ENCODE data around the gene HDLBP. TPM values are rescaled to one million over a fixed set of nuclear protein-coding genes. Genes with fewer than 3 reads are reported as not detected.

The HDLBP gene
- total and polyA plus RNA-seq, 3 donors from 2014 or later = 600 to 790 (median 648) TPM

DNA sequence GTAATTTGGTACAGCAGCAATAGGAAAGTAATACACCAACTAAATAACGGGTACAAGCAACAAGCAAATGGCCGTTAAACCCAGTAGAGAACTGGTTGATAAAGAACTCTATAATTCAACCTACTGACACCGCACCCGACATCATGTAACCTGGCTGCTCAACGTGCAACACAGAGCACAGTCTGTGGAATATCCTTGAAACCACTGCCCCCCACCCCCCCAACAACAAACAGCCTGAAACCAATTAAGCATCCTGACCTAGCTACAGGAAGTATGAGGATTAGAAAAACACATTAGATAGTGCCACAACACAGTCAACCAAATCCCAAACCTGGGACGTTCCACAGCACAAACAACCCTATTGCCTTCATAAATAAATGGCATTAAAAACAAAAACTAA, 23.5 kb downstream of the HDLBP start:
- H3K4me1 ChIP-seq = peaks cover 10% of the 10 kb centered on the region
- TF ChIP-seq CTCF (IDR thresholded peaks at IDR 0.05) = no peak
- no peak for TF ChIP-seq POLR2A (IDR thresholded peaks at IDR 0.05)
- no peaks in the 10 kb centered on the region for H3K36me3 ChIP-seq (ENCODE audit: low read depth, missing control alignments)
- no peaks in the 10 kb centered on the region for H3K27me3 ChIP-seq
- intact Hi-C loops (cut with DNase I; ENCODE audit: low total_unique reads) = no loop called here
- H3K9me3 ChIP-seq = no peaks in the 10 kb centered on the region
- DNase-seq = no peak
- H3K27ac ChIP-seq = no peak overlapping the region
- WGBS, 2 donors = 79 to 85% methylated on average over 6 of the region's 6 CpGs
- H3K4me3 ChIP-seq = no peak overlapping the region

DNA sequence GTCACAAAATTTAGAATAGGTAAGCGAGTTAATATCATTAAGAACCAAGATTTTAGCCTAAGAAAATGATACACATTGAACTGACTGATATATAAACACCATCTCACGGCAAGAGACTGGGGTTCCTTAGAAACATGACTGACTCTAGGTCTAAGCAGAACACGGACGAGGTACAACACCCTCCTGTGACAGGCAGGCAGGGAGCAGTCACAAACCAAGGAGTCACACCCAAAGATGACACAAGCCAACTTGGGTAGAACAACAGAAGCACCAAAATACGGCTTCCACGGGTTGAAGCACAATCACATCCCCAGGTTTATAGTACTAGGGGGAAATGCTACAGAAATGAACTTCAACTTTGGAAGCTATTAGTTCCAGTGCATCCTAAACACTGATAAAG, 24.3 kb downstream of the HDLBP start:
- intact Hi-C loops (cut with DNase I; ENCODE audit: low total_unique reads) = no loop called here
- no peaks in the 10 kb centered on the region for H3K27me3 ChIP-seq
- H3K9me3 ChIP-seq = no peaks in the 10 kb centered on the region
- H3K36me3 ChIP-seq (ENCODE audit: low read depth, missing control alignments) = no peaks in the 10 kb centered on the region
- TF ChIP-seq CTCF (IDR thresholded peaks at IDR 0.05) (no peak), POLR2A (IDR thresholded peaks at IDR 0.05) (no peak)
- no peak overlapping the region for H3K4me3 ChIP-seq
- H3K27ac ChIP-seq = no peak overlapping the region
- no peak for DNase-seq
- WGBS, 2 donors = 86 to 93% methylated on average over 6 of the region's 6 CpGs
- peaks cover 10% of the 10 kb centered on the region for H3K4me1 ChIP-seq

DNA sequence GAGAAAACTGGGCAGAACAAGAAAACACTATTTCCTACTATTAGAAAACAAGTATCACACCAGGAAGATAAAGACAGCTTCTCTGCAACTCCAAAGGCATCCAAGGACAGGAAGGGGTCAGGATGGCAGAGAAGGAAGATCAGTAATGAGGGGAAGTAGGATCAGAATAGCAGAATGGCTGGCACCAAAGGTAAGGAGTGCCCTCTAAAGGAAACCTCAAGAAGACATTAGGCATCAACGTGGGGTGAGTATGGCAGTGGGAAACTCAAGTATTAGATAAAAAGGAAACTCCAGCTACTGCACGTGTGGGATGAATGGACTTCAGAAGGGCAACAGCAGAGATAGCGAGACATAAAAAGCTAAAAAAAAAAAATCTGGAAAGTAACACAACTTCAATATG, 25.9 kb downstream of the HDLBP start:
- Histone ChIP-seq H3K4me1 (peaks cover 10% of the 10 kb centered on the region), H3K27me3 (no peaks in the 10 kb centered on the region), H3K36me3 (ENCODE audit: low read depth, missing control alignments) (no peaks in the 10 kb centered on the region), H3K9me3 (no peaks in the 10 kb centered on the region), H3K27ac (no peak overlapping the region), H3K4me3 (no peak overlapping the region)
- TF ChIP-seq CTCF (IDR thresholded peaks at IDR 0.05) = no peak
- no peak for TF ChIP-seq POLR2A (IDR thresholded peaks at IDR 0.05)
- 27 to 59% methylated on average over 3 of the region's 3 CpGs for WGBS, 2 donors
- DNase-seq = no peak
- intact Hi-C loops (cut with DNase I; ENCODE audit: low total_unique reads) = no loop called here

DNA sequence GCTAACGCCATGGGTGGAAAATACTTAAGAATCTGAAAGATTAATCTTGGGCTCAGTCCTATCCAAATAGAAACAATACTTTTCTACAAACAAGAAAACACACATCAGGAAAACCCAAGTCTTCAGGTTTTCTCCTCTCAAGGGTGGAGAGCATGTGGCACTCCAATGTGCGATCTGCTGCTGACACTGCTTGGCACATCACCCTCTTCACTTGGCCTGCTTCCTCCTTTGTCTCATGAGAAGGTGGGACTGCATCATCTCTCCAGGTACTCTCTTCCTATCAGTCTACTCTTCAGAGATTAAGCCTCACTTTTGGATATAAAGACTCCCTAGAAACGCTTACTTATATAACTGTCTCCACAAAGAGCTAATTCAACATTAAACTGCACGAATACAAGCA, 26.4 kb downstream of the HDLBP start:
- intact Hi-C loops (cut with DNase I; ENCODE audit: low total_unique reads) = no loop called here
- Histone ChIP-seq H3K27me3 (no peaks in the 10 kb centered on the region), H3K4me1 (peaks cover 10% of the 10 kb centered on the region), H3K36me3 (ENCODE audit: low read depth, missing control alignments) (no peaks in the 10 kb centered on the region), H3K27ac (no peak overlapping the region), H3K9me3 (no peaks in the 10 kb centered on the region), H3K4me3 (no peak overlapping the region)
- no peak for DNase-seq
- WGBS, 2 donors = 70 to 79% methylated on average over 4 of the region's 4 CpGs
- TF ChIP-seq CTCF (IDR thresholded peaks at IDR 0.05) = no peak
- no peak for TF ChIP-seq POLR2A (IDR thresholded peaks at IDR 0.05)

DNA sequence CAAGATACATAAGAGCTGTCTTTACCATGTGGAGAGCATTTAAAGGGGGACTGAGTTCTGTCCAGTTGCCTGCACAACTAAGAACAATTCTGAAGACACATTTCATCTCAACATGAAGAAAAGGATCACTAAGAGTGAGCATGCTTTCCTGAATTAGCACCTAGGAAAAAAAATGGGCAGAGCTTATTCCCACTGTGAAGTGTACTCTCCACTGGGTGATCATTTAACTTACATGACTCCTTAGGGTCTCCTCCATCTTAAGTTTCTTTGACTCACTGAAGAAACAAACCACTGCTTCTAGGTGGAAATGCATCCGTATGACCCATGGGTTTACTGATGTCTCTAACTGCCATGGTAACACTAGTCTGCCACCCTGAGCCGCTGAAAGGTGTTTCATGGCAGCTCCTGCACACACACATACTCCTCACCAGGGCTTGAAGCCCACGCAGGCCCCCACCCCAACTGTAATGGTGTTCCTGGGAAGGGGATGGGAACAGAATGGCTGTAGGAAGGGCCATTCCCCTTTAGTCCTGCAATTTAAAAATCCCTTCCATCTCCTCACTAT, 27.1 kb downstream of the HDLBP start:
- Histone ChIP-seq H3K4me1 (peaks cover 7% of the 10 kb centered on the region), H3K9me3 (no peaks in the 10 kb centered on the region), H3K4me3 (no peak overlapping the region), H3K27me3 (no peaks in the 10 kb centered on the region), H3K36me3 (ENCODE audit: low read depth, missing control alignments) (no peaks in the 10 kb centered on the region), H3K27ac (no peak overlapping the region)
- intact Hi-C loops (cut with DNase I; ENCODE audit: low total_unique reads) = no loop called here
- 90 to 93% methylated on average over 3 of the region's 3 CpGs for WGBS, 2 donors
- TF ChIP-seq POLR2A (IDR thresholded peaks at IDR 0.05) = no peak
- TF ChIP-seq CTCF (IDR thresholded peaks at IDR 0.05) = no peak
- DNase-seq = no peak

All from testis (tissue), 3 donors.